ENCODE results near the gene CLHC1. TPM values are rescaled to one million over a fixed set of nuclear protein-coding genes. Genes with fewer than 3 reads are reported as not detected.

CLHC1 gene
- total RNA-seq, 1 donor = 14.5 TPM

DNA sequence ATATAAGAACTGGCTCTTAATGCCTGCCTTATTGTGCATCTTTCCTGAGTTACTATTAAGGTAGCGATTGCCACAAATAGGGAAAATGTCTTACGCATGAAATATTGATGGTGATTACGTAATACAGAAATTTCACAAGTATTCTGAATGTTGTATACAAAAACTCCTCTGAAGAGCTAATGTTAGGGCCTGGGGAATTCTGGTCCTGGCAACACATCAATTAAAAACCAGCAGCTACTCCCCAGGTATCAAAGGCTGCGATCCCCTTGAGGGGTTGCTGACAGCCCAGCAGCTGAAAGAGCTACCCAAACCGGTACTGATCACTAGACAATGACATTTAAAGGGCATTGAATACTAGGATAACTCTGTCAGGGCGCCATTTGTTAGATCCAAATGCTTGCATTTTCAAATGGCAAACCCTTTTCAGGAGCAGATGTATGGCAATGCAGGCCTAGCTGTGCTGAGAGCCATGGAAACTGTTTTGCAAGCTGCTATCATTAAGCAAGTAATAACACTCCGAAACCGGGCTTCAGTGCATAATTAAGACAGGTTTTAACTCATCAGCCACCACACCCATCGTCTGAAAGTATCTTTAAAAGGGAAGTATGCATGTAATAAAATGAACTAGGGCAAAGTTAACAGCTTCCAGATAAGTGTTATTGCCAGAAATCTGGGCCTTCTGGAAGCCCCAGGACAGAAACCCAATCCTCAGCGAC, 78.4 kb downstream of the CLHC1 start:
- Histone ChIP-seq H3K4me3 (ENCODE audit: insufficient read depth, low read length) (no peak overlapping the region), H3K27me3 (ENCODE audit: insufficient read depth, low read length) (no peaks in the 10 kb centered on the region), H3K4me2 (ENCODE audit: insufficient read depth, low read length) (no peak overlapping the region), H3K36me3 (ENCODE audit: insufficient read depth, low read length) (no peaks in the 10 kb centered on the region), H3K9me3 (ENCODE audit: low read depth, low read length) (no peaks in the 10 kb centered on the region), H3K79me2 (ENCODE audit: insufficient read depth, low read length) (no peaks in the 10 kb centered on the region), H4K20me1 (ENCODE audit: insufficient read depth, low read length) (no peaks in the 10 kb centered on the region), H3K4me1 (ENCODE audit: insufficient read depth, low read length) (peaks cover 56% of the 10 kb centered on the region), H2AFZ (ENCODE audit: low read length) (no peak overlapping the region), H3K27ac (ENCODE audit: low read depth, low read length) (no peak overlapping the region)
- no peak for DNase-seq (ENCODE audit: insufficient read length, low spot score, missing footprints)
- TF ChIP-seq, protein P1, sequence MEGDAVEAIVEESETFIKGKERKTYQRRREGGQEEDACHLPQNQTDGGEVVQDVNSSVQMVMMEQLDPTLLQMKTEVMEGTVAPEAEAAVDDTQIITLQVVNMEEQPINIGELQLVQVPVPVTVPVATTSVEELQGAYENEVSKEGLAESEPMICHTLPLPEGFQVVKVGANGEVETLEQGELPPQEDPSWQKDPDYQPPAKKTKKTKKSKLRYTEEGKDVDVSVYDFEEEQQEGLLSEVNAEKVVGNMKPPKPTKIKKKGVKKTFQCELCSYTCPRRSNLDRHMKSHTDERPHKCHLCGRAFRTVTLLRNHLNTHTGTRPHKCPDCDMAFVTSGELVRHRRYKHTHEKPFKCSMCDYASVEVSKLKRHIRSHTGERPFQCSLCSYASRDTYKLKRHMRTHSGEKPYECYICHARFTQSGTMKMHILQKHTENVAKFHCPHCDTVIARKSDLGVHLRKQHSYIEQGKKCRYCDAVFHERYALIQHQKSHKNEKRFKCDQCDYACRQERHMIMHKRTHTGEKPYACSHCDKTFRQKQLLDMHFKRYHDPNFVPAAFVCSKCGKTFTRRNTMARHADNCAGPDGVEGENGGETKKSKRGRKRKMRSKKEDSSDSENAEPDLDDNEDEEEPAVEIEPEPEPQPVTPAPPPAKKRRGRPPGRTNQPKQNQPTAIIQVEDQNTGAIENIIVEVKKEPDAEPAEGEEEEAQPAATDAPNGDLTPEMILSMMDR (IDR thresholded peaks at IDR 0.05; ENCODE audit: extremely low read depth, low read depth, low read length) = no peak

DNA sequence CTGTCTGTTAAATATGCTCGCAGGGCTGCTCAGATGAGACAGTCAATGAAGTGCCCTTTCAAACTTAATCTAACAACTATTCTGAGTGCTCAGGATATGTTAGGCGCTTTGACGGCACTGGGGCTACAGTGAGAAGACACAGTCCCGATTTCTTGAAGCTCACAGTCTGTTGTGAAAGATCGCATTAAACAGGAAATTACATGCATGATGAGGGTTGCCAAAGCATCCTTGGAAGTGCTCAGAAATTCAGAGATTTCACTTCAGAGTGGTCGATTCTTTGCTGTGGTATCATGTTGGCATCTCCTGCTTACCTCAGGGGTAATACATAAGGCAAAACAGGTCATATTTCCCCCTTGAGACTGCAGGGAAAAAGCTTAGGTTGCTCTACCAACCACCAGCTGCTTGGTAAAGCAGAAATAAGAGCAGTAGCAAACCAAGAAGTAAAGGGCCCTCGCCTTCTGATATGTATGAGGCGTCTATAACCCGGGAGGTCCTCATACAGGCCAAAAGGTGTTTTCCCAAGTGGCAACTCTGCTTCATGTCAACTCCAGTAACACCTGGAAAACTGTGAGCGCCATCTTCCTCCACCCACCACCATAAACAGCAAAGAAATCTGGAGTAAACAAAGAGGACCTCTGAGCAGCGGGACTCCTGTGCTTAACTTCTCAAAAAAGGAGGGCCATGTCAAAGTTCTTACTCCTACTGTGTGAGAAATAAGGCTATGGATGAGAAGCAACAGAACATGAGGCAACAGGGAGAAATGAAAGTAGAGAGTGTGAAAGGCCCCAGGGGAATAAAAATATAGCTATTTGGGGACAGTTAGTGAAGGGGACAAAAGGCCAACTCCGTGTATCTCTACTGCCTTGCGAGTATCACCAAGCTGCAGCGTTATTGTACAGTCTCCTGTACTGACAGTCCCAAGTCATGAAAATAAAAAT, 79.3 kb downstream of the CLHC1 start:
- TF ChIP-seq, protein P1 (IDR thresholded peaks at IDR 0.05; ENCODE audit: extremely low read depth, low read depth, low read length) = no peak
- Histone ChIP-seq H3K27me3 (ENCODE audit: insufficient read depth, low read length) (no peaks in the 10 kb centered on the region), H3K27ac (ENCODE audit: low read depth, low read length) (no peak overlapping the region), H3K4me3 (ENCODE audit: insufficient read depth, low read length) (no peak overlapping the region), H2AFZ (ENCODE audit: low read length) (no peak overlapping the region), H4K20me1 (ENCODE audit: insufficient read depth, low read length) (no peaks in the 10 kb centered on the region), H3K36me3 (ENCODE audit: insufficient read depth, low read length) (no peaks in the 10 kb centered on the region), H3K79me2 (ENCODE audit: insufficient read depth, low read length) (no peaks in the 10 kb centered on the region), H3K9me3 (ENCODE audit: low read depth, low read length) (no peaks in the 10 kb centered on the region), H3K4me1 (ENCODE audit: insufficient read depth, low read length) (peaks cover 52% of the 10 kb centered on the region), H3K4me2 (ENCODE audit: insufficient read depth, low read length) (no peak overlapping the region)
- DNase-seq (ENCODE audit: insufficient read length, low spot score, missing footprints) = no peak

DNA sequence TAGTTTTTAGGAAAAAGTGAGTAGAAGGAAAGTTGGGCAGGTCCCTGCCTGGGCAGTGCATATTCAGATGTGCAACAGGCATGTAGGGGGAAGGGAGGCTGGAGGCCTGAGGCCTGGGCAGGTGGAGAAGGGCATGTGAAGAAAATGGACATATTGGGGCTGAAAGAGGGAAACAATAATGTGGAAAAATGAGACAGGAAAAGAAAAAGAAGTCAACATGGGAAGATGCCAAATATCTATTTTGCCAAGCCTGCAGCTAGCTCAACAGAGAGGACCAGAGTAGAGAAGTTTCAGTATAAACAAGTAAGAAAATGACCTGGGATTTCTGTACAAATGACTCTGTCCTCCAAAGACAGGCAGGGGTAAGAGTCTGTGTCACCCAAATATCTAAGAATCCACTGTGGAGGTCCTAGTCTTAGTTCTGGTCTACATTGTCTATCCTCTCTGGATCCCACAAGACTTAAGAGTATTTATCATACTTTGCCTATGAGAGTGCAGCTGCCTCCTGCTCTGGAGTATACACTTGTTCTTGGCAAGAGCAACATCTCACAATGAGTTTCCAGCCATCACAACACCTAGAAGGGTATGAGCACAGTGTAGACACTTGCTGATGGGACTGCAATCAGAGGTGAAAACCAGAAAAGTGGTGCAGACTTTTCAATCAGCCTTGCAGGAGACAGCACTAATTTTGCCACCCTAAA, 80.2 kb downstream of the CLHC1 start:
- H3K79me2 ChIP-seq (ENCODE audit: insufficient read depth, low read length) = no peaks in the 10 kb centered on the region
- H3K27ac ChIP-seq (ENCODE audit: low read depth, low read length) = no peak overlapping the region
- no peaks in the 10 kb centered on the region for H3K36me3 ChIP-seq (ENCODE audit: insufficient read depth, low read length)
- TF ChIP-seq, protein P1 (IDR thresholded peaks at IDR 0.05; ENCODE audit: extremely low read depth, low read depth, low read length) = no peak
- no peaks in the 10 kb centered on the region for H3K9me3 ChIP-seq (ENCODE audit: low read depth, low read length)
- no peak overlapping the region for H3K4me3 ChIP-seq (ENCODE audit: insufficient read depth, low read length)
- H3K4me2 ChIP-seq (ENCODE audit: insufficient read depth, low read length) = no peak overlapping the region
- H3K27me3 ChIP-seq (ENCODE audit: insufficient read depth, low read length) = no peaks in the 10 kb centered on the region
- no peak overlapping the region for H2AFZ ChIP-seq (ENCODE audit: low read length)
- no peak for DNase-seq (ENCODE audit: insufficient read length, low spot score, missing footprints)
- H3K4me1 ChIP-seq (ENCODE audit: insufficient read depth, low read length) = peaks cover 43% of the 10 kb centered on the region
- no peaks in the 10 kb centered on the region for H4K20me1 ChIP-seq (ENCODE audit: insufficient read depth, low read length)
